Vagina (tissue), 2 donors: Measurements from ENCODE around the gene KCNE4. TPM values are rescaled to one million over a fixed set of nuclear protein-coding genes. Genes with fewer than 3 reads are reported as not detected.

Source experiments
- DNase-seq, 2 donors: peaks; one replicate each; pipeline ENCODE4 v3.0.0-alpha.2; 2017; ENCODE audit errors: extremely low spot score in 2 of 2
- H3K27ac ChIP-seq: fragments of 200-600 bp; sonication (generic); one replicate; pipeline ENCODE4 v1.5.1; 2019
- H3K27me3 ChIP-seq: fragments of 200-600 bp; sonication (generic); one replicate; pipeline ENCODE4 v1.5.1; 2019
- H3K36me3 ChIP-seq, 2 donors: fragments of 200-600 bp; sonication (generic); one replicate each; pipeline ENCODE4 v1.5.1; 2017 to 2019
- H3K4me1 ChIP-seq: fragments of 200-600 bp; sonication (generic); one replicate; pipeline ENCODE4 v1.5.1; 2019
- H3K4me3 ChIP-seq, 2 donors: fragments of 200-600 bp; sonication (generic); 1 replicate in 1 of 2; 2 replicates in 1 of 2; pipeline ENCODE4 v1.5.1; 2016 to 2019
- H3K9me3 ChIP-seq: fragments of 200-600 bp; sonication (generic); one replicate; pipeline ENCODE4 v1.5.1; 2019
- CTCF ChIP-seq, 3 experiments: fragments of 450-650 bp in 2 of 3; fragments of 200-600 bp in 1 of 3; sonication (generic) in 1 of 3; IDR thresholded peaks; one replicate each; pipeline ENCODE4 v1.5.1; 2017 to 2019; ENCODE audit warnings: antibody characterized with exemption in 3 of 3, mild to moderate bottlenecking in 2 of 3, moderate library complexity in 2 of 3
- POLR2A ChIP-seq, 2 donors: fragments of 450-650 bp; IDR thresholded peaks; one replicate each; pipeline ENCODE4 v1.6.1; 2017; ENCODE audit warnings: antibody characterized with exemption in 2 of 2, mild to moderate bottlenecking in 2 of 2, moderate library complexity in 2 of 2
- POLR2AphosphoS5 ChIP-seq, 2 donors: sonication (generic); formaldehyde crosslinking; IDR thresholded peaks; one replicate each; pipeline ENCODE4 v1.9.0; 2017; ENCODE audit warnings: antibody characterized with exemption in 2 of 2, mild to moderate bottlenecking in 2 of 2, low read depth in 1 of 2; ENCODE audit not compliant: insufficient read depth in 1 of 2
- intact Hi-C: fragments of 100-400 bp; cut with DNase I; formaldehyde crosslinking; loops from one replicate; pipeline ENCODE4 v1.15.1; 2023
- total RNA-seq: library from RNA; depleted of rRNA; stranded (reverse); fragments of >200 nt; gene quantifications from one replicate; pipeline ENCODE4 v1.2.3, GENCODE V29; 2016

The KCNE4 gene
- total RNA-seq, 1 donor from 2014 or later = 4.9 TPM

- TF ChIP-seq CTCF (IDR thresholded peaks at IDR 0.05) = no peak
- no peak for TF ChIP-seq POLR2A (IDR thresholded peaks at IDR 0.05)
- no peak for TF ChIP-seq POLR2AphosphoS5 (IDR thresholded peaks at IDR 0.05; ENCODE audit: insufficient read depth in 1 of 2, low read depth in 1 of 2)
- H3K27ac ChIP-seq = no peak overlapping the region
- no peak for DNase-seq
- H3K9me3 ChIP-seq = no peaks in the 10 kb centered on the region
- no peaks in the 10 kb centered on the region for H3K27me3 ChIP-seq
- H3K36me3 ChIP-seq = no peaks in the 10 kb centered on the region
- intact Hi-C loops = no loop called here
- no peak overlapping the region for H3K4me3 ChIP-seq
- H3K4me1 ChIP-seq = peaks cover 5% of the 10 kb centered on the region
Measured at GRCh38 chr2:223039618-223040017, 12.4 kb upstream of the KCNE4 start.

GRCh38 chr2:223040527-223040926 lies 11.5 kb upstream of the KCNE4 start:
- peaks cover 5% of the 10 kb centered on the region for H3K4me1 ChIP-seq
- DNase-seq = no peak
- TF ChIP-seq POLR2AphosphoS5 (IDR thresholded peaks at IDR 0.05; ENCODE audit: insufficient read depth in 1 of 2, low read depth in 1 of 2) (no peak), CTCF (IDR thresholded peaks at IDR 0.05) (no peak), POLR2A (IDR thresholded peaks at IDR 0.05) (no peak)
- H3K27me3 ChIP-seq = no peaks in the 10 kb centered on the region
- H3K27ac ChIP-seq = no peak overlapping the region
- H3K9me3 ChIP-seq = no peaks in the 10 kb centered on the region
- no peak overlapping the region for H3K4me3 ChIP-seq
- intact Hi-C loops = no loop called here
- H3K36me3 ChIP-seq = no peaks in the 10 kb centered on the region

DNA sequence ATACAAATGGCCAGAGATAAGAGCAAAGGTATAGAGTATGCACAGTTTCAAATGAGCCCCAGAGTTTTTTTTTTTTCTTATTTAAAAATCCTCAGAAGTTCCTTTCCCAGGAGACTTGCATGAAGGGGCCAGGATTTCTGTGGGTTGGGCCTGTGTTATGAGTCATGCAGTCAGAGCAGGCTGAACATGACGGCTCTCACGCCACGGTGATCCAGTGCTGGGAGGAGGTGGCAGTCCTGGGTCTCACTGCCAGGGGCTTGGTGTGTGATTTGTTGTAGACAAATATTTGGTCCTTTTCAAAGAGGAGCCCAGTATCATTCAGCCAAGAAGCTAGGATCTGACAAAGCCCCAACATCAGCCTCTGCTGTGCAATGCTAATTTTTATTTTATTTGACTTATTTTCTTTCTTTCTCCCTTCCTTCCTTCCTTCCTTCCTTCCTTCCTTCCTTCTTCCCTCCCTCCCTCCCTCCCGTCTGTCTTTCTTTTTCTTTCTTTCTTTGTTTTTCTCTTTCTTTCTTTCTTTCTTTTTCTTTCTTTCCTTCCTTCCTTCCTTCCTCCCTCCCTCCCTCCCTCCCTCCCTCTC lies 10.4 kb upstream of the KCNE4 start:
- intact Hi-C loops = no loop called here
- peak overlapping the region; percentile 66 for H3K27ac ChIP-seq

GRCh38 chr2:223042284-223042683 lies 9.7 kb upstream of the KCNE4 start:
- Histone ChIP-seq H3K27me3 (no peaks in the 10 kb centered on the region), H3K4me3 (no peak overlapping the region), H3K9me3 (no peaks in the 10 kb centered on the region)

More for the DNA sequence above, 10.4 kb upstream of the KCNE4 start:
- Histone ChIP-seq H3K9me3 (no peaks in the 10 kb centered on the region), H3K4me3 (no peak overlapping the region), H3K4me1 (peaks cover 5% of the 10 kb centered on the region), H3K36me3 (no peaks in the 10 kb centered on the region), H3K27me3 (no peaks in the 10 kb centered on the region)
- peak; percentile 7 to 87 for DNase-seq
- TF ChIP-seq POLR2AphosphoS5 (IDR thresholded peaks at IDR 0.05; ENCODE audit: insufficient read depth in 1 of 2, low read depth in 1 of 2) (peak in 1 of 2 donors; percentile 10), POLR2A (IDR thresholded peaks at IDR 0.05) (no peak)

DNA sequence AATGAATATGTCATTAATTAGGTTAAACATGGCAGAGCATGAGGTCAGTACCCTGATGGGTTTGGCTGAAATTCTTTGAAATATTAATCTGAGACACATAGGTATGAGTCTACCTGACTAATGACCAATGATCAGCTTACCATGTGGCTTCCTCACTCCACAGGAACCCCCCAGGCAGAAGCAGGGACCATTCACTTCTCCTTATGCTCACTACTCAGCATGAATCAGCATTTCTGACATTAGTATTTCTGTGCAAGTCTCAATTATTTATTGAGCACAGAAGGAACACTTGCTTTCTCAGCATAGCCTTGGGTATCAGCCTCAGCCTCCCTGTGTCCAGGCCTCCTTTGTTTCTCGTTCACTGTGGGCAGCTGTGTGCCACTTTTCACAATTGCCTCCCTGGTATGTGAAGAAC lies 9.3 kb upstream of the KCNE4 start:
- peak; percentile 7 to 54 for DNase-seq
- H3K27ac ChIP-seq = no peak overlapping the region
- H3K27me3 ChIP-seq = no peaks in the 10 kb centered on the region
- no peaks in the 10 kb centered on the region for H3K9me3 ChIP-seq
- peaks cover 5% of the 10 kb centered on the region for H3K4me1 ChIP-seq
- intact Hi-C loops = no loop called here
- no peaks in the 10 kb centered on the region for H3K36me3 ChIP-seq
- no peak for TF ChIP-seq POLR2AphosphoS5 (IDR thresholded peaks at IDR 0.05; ENCODE audit: insufficient read depth in 1 of 2, low read depth in 1 of 2)
- no peak for TF ChIP-seq CTCF (IDR thresholded peaks at IDR 0.05)
- no peak for TF ChIP-seq POLR2A (IDR thresholded peaks at IDR 0.05)
- no peak overlapping the region for H3K4me3 ChIP-seq

More at GRCh38 chr2:223042284-223042683, 9.7 kb upstream of the KCNE4 start:
- intact Hi-C loops = no loop called here
- Histone ChIP-seq H3K4me1 (peaks cover 5% of the 10 kb centered on the region), H3K36me3 (no peaks in the 10 kb centered on the region), H3K27ac (peak overlapping the region; percentile 66)
- no peak for TF ChIP-seq POLR2A (IDR thresholded peaks at IDR 0.05)
- TF ChIP-seq CTCF (IDR thresholded peaks at IDR 0.05) = no peak
- no peak for TF ChIP-seq POLR2AphosphoS5 (IDR thresholded peaks at IDR 0.05; ENCODE audit: insufficient read depth in 1 of 2, low read depth in 1 of 2)
- peak; percentile 22 to 54 for DNase-seq
